Anterior cingulate cortex (tissue), 58 donors: ENCODE data around the gene ITGB8.
A peak's percentile ranks its signal among the peaks of the same experiment; 100 is the strongest.

ENCODE experiments used
- DNase-seq, 58 donors: peaks; one replicate each; lab custom pipeline; 2025; lab: John Stamatoyannopoulos, UW

The ITGB8 gene

DNA sequence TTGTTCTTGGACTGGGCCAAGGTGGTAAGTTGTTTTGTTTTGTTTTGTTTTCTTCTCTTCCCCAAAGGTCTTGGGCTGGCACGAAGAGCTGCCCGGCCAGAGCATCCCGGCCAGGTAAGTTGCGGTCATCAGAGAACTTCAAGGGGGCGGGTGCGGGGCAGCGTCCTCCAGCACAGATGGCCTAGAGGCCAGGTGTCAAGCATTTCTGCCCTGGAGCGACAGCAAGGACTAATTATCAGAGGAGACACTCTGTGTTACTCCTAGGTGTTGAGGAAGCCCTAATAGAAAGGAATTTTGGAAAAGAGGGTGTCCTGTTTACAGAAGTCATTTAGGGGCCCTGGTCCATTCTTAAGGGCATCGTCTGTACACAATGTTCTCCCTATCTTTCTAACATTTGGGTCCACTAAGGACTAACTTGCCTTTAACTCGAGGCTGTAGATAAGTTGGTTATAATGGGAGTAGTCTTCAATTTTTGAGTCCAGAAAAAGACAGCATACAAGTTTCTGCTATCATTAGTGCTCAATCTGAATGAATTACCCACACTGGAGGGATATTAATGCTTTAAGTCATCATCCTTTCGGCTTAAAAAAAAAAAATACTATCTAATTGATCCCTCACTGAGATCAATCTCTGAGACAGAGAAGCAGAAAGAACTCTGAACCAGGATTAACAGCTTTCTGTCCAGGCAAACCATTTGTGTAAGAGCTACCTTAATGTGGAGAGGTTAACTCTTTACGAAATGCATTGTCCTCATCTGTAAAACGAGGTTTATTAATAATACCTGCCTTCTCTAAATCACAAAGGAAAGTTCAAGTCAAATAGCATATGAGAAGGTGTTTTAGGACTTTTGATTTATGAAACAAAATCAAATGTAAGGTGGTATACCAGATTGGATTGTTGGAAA is 1.5 kb downstream of the ITGB8 start:
- peak in 11 of 58 donors; percentile 35 to 68 (median 53) for DNase-seq

DNA sequence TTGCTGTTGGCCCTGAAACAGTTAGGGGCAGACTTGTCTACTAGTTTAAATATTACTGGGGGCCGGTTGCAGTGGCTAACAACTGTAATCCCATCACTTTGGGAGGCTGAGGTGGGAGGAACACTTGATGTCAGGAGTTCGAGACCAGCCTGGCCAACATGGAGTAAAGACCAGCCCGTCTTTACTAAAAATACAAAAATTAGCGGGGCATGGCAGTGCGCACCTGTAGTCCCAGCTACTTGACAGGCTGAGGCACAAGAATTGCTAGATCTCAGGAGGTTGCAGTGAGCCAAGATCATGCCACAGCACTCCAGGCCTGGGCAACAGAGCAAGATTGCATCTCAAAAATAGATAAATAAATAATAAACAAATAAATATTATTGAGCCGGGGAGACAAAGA is 7.6 kb downstream of the ITGB8 start:
- no peak for DNase-seq

DNA sequence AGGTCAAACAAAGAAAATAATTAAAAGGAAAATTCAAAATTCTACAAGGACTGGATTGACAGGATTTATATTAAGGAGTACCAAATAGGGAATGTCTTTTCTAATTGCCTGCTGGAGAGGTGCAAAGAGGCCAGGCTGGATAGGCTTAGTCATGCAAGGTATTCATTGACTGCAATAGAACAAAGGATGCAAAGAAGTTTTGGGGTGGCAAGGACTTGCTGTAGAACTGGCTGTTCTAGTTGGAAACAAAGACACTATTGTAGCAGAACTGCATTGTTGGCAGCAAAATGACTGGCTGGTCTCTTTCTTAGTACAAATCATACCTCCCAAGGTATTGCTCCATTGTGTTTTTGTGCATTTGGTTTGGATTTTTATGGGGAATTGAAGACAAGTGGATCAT is 10.1 kb downstream of the ITGB8 start:
- DNase-seq: peak in 24 of 58 donors; percentile 3 to 85 (median 33)

DNA sequence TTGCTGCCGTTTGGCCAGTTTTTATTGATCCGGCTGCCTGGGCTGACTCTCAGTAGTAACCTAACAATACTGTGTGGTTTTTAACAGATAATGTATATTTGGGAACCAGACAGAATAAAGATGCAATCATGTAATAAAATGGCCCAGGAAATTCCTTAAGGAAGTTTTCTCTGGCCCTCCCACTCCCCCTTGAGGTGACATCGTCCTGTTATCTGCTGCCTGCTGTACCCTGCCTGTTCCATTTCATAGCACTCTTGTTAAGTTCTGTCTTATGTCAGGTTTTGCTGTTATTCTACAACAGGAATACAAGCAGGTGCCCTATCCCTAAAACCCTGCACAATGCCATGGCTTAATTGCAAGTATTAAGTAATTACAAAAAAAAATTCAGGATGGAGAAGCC is 12.5 kb downstream of the ITGB8 start:
- DNase-seq: no peak

DNA sequence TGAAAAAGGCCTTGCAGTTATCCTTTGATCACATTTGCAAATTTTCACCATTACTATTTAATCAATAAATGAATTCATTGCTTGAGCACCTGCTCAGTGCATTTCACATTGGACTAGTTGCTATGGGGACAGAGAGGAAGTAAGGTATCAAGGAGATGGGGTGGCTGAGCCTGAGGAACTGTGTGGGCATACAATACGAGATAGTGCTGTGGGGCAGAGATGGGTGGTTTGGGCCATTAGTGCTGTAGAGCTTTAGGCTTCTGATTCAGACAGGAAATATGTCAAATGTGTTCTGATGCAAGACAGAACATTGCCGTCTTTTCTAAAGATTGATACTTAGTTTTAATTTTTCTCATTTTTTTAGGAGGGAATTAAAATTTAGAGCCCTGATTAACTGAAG is 13.2 kb downstream of the ITGB8 start:
- DNase-seq: no peak

DNA sequence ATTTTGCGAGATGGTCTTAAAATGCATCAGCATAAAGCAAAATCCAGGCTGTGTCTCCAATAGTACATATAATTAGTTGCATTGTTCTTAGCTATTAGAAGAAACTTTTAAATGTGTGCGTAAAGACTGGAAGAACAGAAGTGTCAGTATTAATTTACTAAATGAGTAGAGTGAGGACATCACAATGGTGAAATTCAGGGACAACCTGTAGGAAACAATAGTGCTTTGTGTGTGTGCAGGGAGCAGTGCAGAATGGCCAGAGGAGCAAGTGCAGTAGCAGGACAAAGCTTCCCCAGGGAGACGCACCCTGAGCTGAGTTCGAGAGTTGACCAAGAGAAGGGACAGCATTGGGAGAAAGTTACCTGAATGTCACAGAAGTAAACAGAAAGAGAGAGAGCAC is 13.7 kb downstream of the ITGB8 start:
- peak in 2 of 58 donors; percentile 8 to 26 for DNase-seq

DNA sequence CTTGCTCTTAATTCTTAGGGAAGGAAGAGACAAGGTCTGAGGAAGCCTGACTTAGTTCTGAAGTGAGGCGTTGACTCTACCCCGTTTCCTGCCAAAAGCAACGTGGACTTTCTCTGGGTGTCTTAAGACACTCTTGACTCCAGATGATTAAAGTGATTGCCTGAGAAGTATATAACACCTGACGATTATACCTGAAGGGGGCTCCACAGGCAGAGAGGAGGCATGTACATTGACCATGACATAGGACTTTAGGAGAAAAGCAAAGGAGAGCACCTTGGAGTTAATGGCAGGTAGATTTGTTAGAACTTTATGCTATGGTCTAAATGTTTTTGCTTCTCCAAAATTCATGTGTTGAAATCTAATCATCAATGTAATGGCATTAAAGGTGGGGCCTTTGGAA is 15.9 kb downstream of the ITGB8 start:
- no peak for DNase-seq

DNA sequence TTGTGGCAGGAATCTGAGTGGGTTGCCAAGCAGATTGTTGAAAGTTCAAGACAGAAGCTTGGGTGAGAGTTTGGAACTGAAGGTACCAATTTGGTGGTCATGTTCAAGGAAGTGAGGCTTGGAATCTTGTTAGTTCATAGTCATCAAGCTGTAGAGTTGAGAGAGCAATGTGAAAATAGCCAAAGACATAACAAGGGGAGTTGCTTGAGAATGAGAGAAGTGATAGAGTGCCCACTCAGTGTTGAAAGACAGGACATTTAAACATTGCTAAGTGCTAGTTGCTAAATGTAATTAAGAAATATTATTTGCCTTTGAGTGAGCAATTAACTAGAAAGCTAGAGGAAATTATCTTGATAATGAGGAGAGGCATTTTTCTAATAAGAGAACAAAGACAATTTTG is 17.0 kb downstream of the ITGB8 start:
- no peak for DNase-seq

DNA sequence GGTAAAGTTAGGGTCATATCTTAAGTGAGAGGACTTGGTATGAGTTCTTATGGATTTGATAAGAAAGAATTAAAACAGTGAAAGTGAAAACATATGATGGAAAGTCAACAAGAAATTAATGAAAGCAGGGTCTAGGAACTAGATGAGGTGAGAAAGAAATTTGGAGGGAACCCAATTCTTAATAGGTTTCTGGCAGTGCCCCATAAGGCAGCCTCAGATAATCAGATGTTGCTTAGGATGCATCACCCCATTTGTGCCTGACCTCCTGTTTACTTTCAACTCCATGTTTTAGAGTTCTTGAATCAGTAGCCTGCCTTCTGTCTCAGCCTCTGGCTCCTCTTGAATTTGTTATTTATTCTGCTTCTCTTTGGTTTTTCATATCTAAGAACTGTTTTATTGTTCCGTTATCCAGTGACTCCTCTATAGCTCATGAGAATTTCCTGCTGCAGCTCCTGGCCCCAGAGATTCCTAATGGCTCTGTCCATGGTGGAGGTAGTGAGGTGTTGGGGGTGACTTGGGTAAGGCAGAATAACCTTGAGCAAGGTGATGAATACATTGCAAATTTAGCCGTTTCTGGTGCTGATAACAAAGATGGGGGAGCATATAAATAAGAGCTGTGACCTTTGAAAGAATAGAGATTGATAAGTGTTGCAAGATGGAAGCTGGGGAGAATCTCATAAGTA is 17.6 kb downstream of the ITGB8 start:
- no peak for DNase-seq

DNA sequence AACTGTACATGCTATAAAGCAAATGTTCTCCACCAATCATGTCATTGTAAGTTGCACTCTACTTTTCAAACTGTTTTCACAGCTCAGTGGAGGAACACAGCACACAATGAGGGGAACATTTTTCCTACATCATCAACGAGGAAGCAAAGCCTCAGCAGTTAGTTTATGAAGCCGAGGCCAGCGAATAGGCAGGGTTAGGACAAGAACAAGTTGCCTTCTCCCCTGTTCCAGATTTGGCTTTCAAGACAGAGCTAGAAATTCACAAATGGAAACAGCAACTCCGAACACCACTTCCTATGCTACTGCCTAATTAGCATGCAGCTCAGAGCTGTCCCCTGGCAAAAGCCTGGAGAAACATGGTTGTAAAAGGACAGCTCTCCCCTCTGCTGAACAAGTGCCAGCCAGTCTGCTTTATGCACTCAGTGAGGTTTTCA is 19.8 kb downstream of the ITGB8 start:
- peak in 54 of 58 donors; percentile 14 to 90 (median 64) for DNase-seq

DNA sequence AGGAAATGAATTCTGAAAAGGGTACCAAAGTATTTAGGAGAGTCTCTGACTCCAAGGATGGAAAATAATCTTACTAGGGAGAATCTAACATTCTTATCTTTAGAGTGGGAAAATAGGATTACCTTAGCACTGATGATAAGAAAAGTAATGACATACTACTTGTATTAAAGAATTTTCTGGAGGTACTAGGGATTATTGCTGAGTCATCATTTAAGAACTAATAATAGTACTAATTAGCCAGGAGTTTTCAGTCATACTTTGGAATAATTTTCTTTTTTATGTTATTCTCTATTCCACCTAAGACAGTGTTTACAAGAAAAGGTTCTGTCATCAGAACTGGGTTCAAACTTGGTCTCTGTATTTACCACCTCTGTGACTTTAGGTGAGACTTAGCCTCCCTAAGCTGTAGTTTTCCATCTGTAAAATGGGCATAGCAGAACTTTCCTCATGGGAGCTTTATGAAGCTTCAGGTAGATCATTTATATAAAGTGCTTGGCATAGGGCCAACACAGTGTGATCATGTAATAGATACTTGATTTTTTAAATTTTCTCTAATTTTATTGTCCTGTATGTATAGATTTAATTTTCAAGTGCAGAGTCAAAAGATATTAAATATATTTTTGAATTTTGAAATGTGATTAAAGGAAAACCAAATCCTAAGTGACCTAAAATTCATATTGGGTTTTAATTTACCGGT is 20.4 kb downstream of the ITGB8 start:
- DNase-seq: no peak

DNA sequence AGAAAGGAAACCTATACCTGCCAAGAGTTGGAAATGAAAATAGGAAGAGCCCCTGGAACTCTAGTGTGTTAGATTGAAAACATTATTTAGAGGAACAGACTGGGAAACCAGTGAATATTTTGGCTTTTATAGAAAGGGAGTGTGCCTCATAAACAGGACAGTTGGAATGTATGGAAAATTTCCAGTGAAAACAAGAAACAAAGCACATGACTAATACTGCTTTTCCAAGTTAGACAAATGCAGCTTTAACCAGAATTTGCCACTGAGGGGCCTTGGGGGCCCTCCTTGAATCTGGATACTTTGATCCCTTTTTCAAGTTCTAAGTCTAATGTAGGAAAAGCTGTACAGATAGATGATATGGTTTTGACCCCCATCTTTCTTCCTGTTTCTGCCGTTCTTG is 21.2 kb downstream of the ITGB8 start:
- no peak for DNase-seq

DNA sequence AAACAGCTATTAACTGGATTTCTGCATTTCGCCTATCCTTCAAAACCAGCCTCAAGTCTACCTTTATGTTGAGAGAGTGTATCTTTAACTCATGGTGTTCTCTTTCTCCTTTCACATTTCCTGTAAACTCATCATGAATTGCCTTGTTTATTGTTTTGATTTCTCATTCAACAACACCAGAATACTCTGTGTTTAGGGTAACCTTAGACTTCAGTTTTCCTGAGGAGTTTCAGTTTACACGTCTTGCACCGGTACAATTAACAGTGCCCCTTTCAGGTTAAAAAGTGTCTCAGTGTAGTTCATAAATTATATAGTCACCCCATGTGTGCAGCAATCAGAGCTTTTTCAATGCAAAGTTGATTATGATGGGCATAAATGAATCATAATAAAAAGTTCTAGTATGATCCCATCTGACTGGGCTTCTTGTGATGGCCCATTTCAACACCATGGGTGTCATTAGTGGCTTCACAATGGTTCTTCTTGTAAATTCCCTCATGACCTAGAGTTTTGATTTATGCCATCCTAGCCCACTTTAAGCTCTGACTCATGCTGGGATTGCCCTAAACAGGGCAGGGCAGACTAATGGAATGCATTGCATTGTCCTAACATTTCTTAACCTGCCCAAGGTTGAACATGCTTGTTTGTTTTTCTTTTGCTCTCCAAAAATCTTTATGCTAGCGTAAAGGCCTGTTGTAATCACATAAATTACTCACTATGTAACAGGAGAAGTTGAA is 22.0 kb downstream of the ITGB8 start:
- DNase-seq: no peak

DNA sequence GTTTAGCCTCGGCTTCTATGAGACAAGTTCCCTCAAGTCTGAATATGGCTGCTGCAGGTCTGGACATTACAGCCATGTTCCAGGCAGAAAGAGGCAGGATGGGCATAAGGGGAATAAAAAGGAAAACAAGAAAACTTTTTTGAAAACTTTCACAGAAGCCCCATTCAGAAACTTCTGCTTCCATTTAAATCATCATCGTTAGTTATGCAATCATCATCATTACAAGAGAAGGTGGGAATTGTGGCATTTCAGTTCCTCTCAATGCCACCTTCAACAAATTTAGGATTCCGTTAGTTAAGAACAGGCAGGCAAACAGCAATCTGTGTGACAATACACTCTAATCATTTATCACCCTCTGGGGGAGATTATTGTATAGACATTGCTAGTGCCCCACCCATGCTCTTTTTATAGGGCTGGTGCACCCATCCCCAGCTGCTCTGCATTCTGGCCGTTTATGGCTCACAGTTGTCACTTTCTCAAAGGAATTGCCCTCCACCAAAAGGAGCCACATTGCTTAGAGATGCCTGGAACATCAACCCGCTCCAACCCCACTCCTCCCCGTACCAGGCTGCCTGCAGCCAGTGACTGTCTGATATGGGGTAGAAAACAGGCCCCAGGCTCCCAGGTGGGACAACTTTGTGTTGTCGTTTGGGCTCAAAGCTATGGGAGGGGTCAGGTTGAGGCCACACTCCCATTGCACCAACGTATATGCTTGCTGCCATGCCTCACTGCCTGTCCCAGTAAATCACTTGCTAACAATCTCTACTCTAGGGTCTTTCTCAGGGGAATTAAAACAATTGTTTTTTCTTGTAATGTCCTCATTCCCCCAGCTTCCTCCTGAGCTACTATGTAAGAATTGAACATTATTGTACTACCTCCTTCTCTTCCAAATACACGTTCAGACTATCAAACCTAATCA is 24.2 kb downstream of the ITGB8 start:
- no peak for DNase-seq

DNA sequence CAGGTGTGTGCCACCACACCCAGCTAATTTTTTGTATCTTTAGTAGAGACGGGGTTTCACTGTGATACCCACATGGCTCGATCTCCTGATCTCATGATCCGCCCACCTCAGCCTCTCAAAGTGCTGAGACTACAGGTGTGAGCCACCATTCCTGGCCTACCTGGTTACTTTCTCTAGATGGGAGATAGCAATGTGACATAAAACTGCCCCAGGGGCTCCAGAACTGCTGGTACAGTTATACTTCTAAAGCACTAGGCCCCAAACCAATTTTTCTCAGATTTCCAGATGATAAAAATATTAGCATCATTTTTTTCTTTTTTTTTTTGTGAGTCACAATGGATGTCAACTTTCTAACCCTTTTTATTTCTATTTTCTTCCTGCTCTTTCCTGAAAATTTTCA is 27.4 kb downstream of the ITGB8 start:
- no peak for DNase-seq

DNA sequence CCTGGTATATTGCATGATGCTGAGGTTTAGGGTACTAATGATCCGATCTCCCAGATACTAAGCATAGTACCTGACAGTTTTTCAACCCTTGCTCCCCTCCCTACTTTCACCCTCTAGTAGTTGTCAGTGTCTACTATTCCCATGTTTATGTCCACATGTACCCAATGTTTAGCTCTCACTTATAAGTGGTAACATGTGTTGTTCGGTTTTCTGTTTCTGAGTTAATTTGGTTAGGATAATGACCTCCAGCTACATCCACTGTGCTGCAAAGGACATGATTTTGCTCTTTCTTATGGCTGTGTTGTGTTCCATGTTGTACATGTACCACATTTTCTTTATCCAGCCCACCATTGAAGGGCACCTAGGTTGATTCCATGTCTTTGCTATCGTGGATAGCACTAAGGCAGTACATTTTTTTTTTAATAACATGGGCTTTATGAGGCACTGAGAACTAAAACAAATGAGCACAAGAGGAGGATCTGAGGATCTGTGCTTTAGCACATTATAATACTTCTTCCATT is 28.1 kb downstream of the ITGB8 start:
- no peak for DNase-seq

DNA sequence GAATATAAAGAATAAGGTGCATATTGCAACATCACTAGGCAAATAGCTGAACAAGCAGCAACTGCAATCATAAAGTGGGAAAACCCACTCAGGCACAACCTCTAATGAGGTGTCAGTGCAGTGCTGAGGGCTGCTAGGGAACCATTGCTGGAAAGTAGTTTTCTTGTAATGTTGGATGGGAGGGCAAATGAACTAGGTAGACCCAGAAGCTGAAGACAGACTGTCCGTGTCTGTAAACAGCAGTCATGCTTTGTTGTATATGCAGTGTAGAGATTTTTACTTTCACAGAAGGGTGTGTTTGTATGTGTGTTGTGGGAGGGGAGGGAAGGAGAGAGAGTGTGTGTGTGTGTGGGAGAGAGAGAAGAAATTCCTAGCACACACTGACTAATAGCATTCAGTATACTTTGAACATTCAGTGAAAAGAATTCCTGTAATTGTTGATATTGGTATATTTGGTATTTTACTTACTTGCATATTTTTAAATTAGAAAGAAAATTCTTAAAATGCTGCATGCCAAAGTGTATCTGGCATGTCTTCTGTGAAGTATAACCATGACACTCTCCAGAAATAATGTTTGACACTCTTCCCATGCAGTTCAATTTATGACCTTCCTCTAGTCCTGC is 28.8 kb downstream of the ITGB8 start:
- DNase-seq: no peak

DNA sequence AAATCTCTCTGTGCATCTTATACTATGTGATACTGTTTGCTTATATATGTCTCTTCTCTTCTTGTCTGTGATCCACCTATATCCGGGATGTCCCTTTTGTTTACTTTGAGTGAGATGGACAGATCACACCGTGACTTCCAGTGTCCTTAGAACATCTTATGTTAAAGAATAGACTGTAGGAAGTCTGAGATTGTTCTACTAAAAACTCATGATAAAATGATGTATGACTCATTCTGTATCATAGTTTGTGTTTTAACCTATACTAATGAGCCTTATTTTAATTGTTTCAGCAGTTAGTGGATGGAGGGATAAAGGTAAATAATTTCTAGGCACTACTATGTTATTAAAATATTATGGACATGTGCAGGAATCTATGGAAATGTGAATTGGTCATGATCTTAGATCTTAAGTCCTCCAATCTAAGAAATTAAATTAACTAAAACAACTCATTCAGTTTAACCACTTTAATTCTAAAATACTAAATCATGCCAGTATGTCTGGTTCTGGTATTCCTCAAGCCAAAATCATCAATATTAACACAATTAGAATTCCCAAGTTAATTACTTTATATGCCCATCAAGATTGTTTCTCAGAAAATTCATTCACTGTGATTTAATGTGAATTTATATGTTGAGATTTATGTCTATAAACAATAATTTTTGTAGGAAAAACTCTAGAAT is 32.0 kb downstream of the ITGB8 start:
- no peak for DNase-seq
